NCI-H526 treated with DMSO at 0.1 percent for 48 hours (cell line): Measurements from ENCODE around the gene PGPEP1.
"Not testable (repeated sequence)": the region's sequence is repeated elsewhere in the genome, so short reads cannot be mapped to it uniquely, and the experiment has no call there.

Experiments used
- DNase-seq: peaks from one replicate; lab custom pipeline; 2025; lab: John Stamatoyannopoulos, UW

The PGPEP1 gene

GRCh38 chr19:18390065-18390907, 49.9 kb downstream of the PGPEP1 start:
- no peak for DNase-seq

- no peak for DNase-seq
These were observed 51.2 kb downstream of the PGPEP1 start for GRCh38 chr19:18391509-18392075.

GRCh38 chr19:18392417-18392816, 52.0 kb downstream of the PGPEP1 start:
- no peak for DNase-seq

GRCh38 chr19:18392926-18393325, 52.5 kb downstream of the PGPEP1 start:
- DNase-seq: no peak

GRCh38 chr19:18393836-18394235, 53.4 kb downstream of the PGPEP1 start:
- DNase-seq: no peak

GRCh38 chr19:18396471-18397241, 56.3 kb downstream of the PGPEP1 start:
- no peak for DNase-seq

GRCh38 chr19:18397242-18398202, 57.1 kb downstream of the PGPEP1 start, which contains the start of gene LRRC25:
Gene LRRC25 (minus strand): TSS chr19:18397622. CDS start chr19:18396963, 659 bp downstream.
- no peak for DNase-seq

GRCh38 chr19:18399008-18399407, 58.6 kb downstream of the PGPEP1 start:
- DNase-seq: no peak

GRCh38 chr19:18401580-18402112, 61.2 kb downstream of the PGPEP1 start:
- no peak for DNase-seq

- DNase-seq: not testable (repeated sequence)
These were observed 62.3 kb downstream of the PGPEP1 start for GRCh38 chr19:18402455-18403248.

- not testable (repeated sequence) for DNase-seq
These were observed 65.4 kb downstream of the PGPEP1 start for GRCh38 chr19:18405754-18406153.

- no peak for DNase-seq
These were observed 66.4 kb downstream of the PGPEP1 start for GRCh38 chr19:18406749-18407148.

- DNase-seq: no peak
These were observed 67.7 kb downstream of the PGPEP1 start for GRCh38 chr19:18408053-18408476.

GRCh38 chr19:18412610-18413239, 72.3 kb downstream of the PGPEP1 start:
- no peak for DNase-seq

GRCh38 chr19:18414504-18415177, 74.2 kb downstream of the PGPEP1 start:
- DNase-seq: no peak

GRCh38 chr19:18415178-18415867, 74.9 kb downstream of the PGPEP1 start:
- no peak for DNase-seq

- DNase-seq: peak; percentile 37
These were observed 76.4 kb downstream of the PGPEP1 start for GRCh38 chr19:18416778-18417249.

GRCh38 chr19:18417250-18418028, 77.0 kb downstream of the PGPEP1 start:
- no peak for DNase-seq
